ENCODE measurements around the gene DCPS.

GRCh38 chr11:126290887-126291286, 13.0 kb upstream of the DCPS start:
- TF ChIP-seq CTCF (IDR thresholded peaks at IDR 0.05) (no peak), EZH2 (IDR thresholded peaks at IDR 0.05) (no peak), EZH2phosphoT487 (IDR thresholded peaks at IDR 0.05) (no peak)
